ENCODE results near the gene FAM120C. TPM values are rescaled to one million over a fixed set of nuclear protein-coding genes. Genes with fewer than 3 reads are reported as not detected.

FAM120C gene
- total and polyA plus RNA-seq, 2 experiments from 2014 or later = 9.3 to 9.8 TPM

DNA sequence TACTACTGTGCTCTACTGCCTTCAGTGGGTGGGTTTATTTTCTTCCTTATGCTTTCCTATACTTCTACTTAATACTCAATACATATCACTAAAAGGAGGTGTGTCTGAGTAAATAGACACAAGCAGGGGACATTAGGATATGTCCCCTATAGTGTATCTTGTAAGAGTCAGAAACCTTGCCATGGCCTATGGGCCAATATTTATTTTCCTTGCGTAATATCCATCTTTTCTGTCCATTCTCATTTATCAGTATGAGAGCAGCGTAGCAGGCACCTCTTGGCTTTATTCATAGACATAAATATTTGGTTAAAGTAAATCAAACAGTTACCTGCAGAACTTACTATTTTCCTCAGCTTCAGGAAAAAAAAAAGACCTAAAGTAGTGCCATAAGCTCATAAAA is 92.2 kb downstream of the FAM120C start:
- H3K4me1 Mint-ChIP-seq = no peaks in the 10 kb centered on the region
- ATAC-seq (no peak), DNase-seq (ENCODE audit: low spot score) (no peak)
- H3K27ac ChIP-seq (ENCODE audit: low read depth) = no peak overlapping the region
- H3K27me3 ChIP-seq (ENCODE audit: insufficient read depth) = no peaks in the 10 kb centered on the region
- no peak for TF ChIP-seq POLR2AphosphoS5 (IDR thresholded peaks at IDR 0.05; ENCODE audit: low read depth)
- no peak for TF ChIP-seq ZNF331 (CRISPR knock-in tag; IDR thresholded peaks at IDR 0.05; ENCODE audit: low read depth)
- TF ChIP-seq, protein P1, sequence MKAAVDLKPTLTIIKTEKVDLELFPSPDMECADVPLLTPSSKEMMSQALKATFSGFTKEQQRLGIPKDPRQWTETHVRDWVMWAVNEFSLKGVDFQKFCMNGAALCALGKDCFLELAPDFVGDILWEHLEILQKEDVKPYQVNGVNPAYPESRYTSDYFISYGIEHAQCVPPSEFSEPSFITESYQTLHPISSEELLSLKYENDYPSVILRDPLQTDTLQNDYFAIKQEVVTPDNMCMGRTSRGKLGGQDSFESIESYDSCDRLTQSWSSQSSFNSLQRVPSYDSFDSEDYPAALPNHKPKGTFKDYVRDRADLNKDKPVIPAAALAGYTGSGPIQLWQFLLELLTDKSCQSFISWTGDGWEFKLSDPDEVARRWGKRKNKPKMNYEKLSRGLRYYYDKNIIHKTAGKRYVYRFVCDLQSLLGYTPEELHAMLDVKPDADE (IDR thresholded peaks at IDR 0.05) = no peak
- TF ChIP-seq NANOG (IDR thresholded peaks at IDR 0.05; ENCODE audit: borderline replicate concordance) = no peak
- H3K9me3 Mint-ChIP-seq = no peaks in the 10 kb centered on the region
- H3K27me3 Mint-ChIP-seq (ENCODE audit: insufficient read depth, low read depth, poor library complexity) = no peaks in the 10 kb centered on the region
- no peaks in the 10 kb centered on the region for H3K9me2 ChIP-seq (ENCODE audit: insufficient read depth)
- H3K36me3 Mint-ChIP-seq (ENCODE audit: low read depth) = no peaks in the 10 kb centered on the region
- H4K20me1 ChIP-seq (replicated peaks; ENCODE audit: insufficient read depth) = no peaks in the 10 kb centered on the region
- no peaks in the 10 kb centered on the region for H3K36me3 ChIP-seq (ENCODE audit: insufficient read depth)
- no peak overlapping the region for H3K4me2 ChIP-seq
- no peak overlapping the region for H3K4me3 Mint-ChIP-seq
- H3F3A ChIP-seq (replicated peaks; ENCODE audit: low read depth) = no peaks in the 10 kb centered on the region
- no peak overlapping the region for H3K27ac Mint-ChIP-seq
- H3K4me1 ChIP-seq (ENCODE audit: insufficient read depth) = no peaks in the 10 kb centered on the region
- H3K79me2 ChIP-seq (replicated peaks; ENCODE audit: insufficient read depth) = no peaks in the 10 kb centered on the region
- H3K4me3 ChIP-seq = no peak overlapping the region
- no peak overlapping the region for H2AFZ ChIP-seq

- ATAC-seq (no peak), DNase-seq (ENCODE audit: low spot score) (no peak)
- Mint-ChIP-seq H3K27ac (no peak overlapping the region), H3K4me3 (no peak overlapping the region), H3K36me3 (ENCODE audit: low read depth) (no peaks in the 10 kb centered on the region), H3K4me1 (no peaks in the 10 kb centered on the region), H3K9me3 (no peaks in the 10 kb centered on the region), H3K27me3 (ENCODE audit: insufficient read depth, low read depth, poor library complexity) (no peaks in the 10 kb centered on the region)
- H3K4me2 ChIP-seq = no peak overlapping the region
- H3K27ac ChIP-seq (ENCODE audit: low read depth) = no peak overlapping the region
- no peak overlapping the region for H3K4me3 ChIP-seq
- no peaks in the 10 kb centered on the region for H3K9me2 ChIP-seq (ENCODE audit: insufficient read depth)
- no peaks in the 10 kb centered on the region for H3K79me2 ChIP-seq (replicated peaks; ENCODE audit: insufficient read depth)
- H3K27me3 ChIP-seq (ENCODE audit: insufficient read depth) = no peaks in the 10 kb centered on the region
- no peaks in the 10 kb centered on the region for H3K36me3 ChIP-seq (ENCODE audit: insufficient read depth)
- H4K20me1 ChIP-seq (replicated peaks; ENCODE audit: insufficient read depth) = no peaks in the 10 kb centered on the region
- no peaks in the 10 kb centered on the region for H3F3A ChIP-seq (replicated peaks; ENCODE audit: low read depth)
- no peak overlapping the region for H2AFZ ChIP-seq
- no peaks in the 10 kb centered on the region for H3K4me1 ChIP-seq (ENCODE audit: insufficient read depth)
- no peak for TF ChIP-seq ZNF114 (CRISPR knock-in tag; IDR thresholded peaks at IDR 0.05)
- no peak for TF ChIP-seq JUNB (IDR thresholded peaks at IDR 0.05; ENCODE audit: unreplicated experiment)
- TF ChIP-seq EZH2phosphoT487 (IDR thresholded peaks at IDR 0.05; ENCODE audit: unreplicated experiment) = no peak
- TF ChIP-seq ZNF462 (CRISPR knock-in tag; IDR thresholded peaks at IDR 0.05) = no peak
- no peak for TF ChIP-seq STAT1 (IDR thresholded peaks at IDR 0.05; ENCODE audit: unreplicated experiment)
- TF ChIP-seq CREB1 (CRISPR knock-in tag; IDR thresholded peaks at IDR 0.05; ENCODE audit: low read depth) = no peak
- TF ChIP-seq, protein P2, sequence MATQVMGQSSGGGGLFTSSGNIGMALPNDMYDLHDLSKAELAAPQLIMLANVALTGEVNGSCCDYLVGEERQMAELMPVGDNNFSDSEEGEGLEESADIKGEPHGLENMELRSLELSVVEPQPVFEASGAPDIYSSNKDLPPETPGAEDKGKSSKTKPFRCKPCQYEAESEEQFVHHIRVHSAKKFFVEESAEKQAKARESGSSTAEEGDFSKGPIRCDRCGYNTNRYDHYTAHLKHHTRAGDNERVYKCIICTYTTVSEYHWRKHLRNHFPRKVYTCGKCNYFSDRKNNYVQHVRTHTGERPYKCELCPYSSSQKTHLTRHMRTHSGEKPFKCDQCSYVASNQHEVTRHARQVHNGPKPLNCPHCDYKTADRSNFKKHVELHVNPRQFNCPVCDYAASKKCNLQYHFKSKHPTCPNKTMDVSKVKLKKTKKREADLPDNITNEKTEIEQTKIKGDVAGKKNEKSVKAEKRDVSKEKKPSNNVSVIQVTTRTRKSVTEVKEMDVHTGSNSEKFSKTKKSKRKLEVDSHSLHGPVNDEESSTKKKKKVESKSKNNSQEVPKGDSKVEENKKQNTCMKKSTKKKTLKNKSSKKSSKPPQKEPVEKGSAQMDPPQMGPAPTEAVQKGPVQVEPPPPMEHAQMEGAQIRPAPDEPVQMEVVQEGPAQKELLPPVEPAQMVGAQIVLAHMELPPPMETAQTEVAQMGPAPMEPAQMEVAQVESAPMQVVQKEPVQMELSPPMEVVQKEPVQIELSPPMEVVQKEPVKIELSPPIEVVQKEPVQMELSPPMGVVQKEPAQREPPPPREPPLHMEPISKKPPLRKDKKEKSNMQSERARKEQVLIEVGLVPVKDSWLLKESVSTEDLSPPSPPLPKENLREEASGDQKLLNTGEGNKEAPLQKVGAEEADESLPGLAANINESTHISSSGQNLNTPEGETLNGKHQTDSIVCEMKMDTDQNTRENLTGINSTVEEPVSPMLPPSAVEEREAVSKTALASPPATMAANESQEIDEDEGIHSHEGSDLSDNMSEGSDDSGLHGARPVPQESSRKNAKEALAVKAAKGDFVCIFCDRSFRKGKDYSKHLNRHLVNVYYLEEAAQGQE (IDR thresholded peaks at IDR 0.05; ENCODE audit: unreplicated experiment) = no peak
These were observed 93.9 kb downstream of the FAM120C start for GRCh38 chrX:54089191-54089590.
